A549 treated with Hydrocortisone at 1 μM for 4 hours (cell line): ENCODE results near the gene KRT6B. TPM values are rescaled to one million over a fixed set of nuclear protein-coding genes. Genes with fewer than 3 reads are reported as not detected.

Experiments used
- total RNA-seq: library from RNA; stranded (reverse); fragments of 200-300 nt; extraction: Qiagen RNA extraction; gene quantifications from 5 replicates; pipeline ENCODE4 v1.2.3, GENCODE V29; 2022

The KRT6B gene
- total RNA-seq, result 0.05 to 0.09 TPM in 2 of 5 replicates, not detected in the others

GRCh38 chr12:52452101-52452500 is at the start of gene KRT6B:
Gene KRT6B, minus strand, starts transcription at chr12:52452146. Its CDS starts 68 bp downstream, at chr12:52452078.

GRCh38 chr12:52493172-52493571 is 41.2 kb upstream of the KRT6B start, which contains the start of gene KRT6A:
Gene KRT6A, minus strand, starts transcription at chr12:52493257. Its CDS starts 69 bp downstream, at chr12:52493188.

GRCh38 chr12:52473768-52474167 is 21.8 kb upstream of the KRT6B start, which contains the start of gene KRT6C:
Gene KRT6C, minus strand, starts transcription at chr12:52473805. Its CDS starts 68 bp downstream, at chr12:52473737.

GRCh38 chr12:52434081-52434733 is 17.7 kb downstream of the KRT6B start, which contains the start of gene KRT75:
Gene KRT75, minus strand, starts transcription at chr12:52434371. Its CDS starts 67 bp downstream, at chr12:52434304.

DNA sequence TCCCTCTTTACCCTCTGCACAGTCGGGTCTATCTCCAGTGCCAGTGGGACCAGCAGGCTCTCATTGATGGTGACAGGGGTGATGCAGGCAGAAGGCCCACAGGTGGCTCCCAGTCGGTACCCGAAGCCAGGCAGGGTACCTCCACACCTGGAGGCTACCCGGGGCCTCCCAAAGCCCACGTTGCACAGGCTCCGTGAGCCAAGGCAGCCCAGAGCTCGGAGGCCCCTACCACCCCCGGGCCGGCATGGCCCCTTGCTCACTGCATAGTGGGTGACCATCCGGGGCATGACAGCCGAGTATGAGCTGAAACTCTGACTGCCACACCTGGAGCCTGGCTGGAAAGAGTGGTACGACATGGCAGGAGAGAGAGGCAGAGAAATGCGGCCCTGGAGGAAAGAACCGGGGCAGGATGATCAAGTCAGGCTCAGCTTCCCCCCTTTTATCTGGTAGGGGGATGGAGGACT is 46.0 kb downstream of the KRT6B start, which contains the start of gene KRT82:
KRT82 (minus strand) TSS at position 414 of the 464 bp plus-strand sequence; CDS start at position 356, 58 bp downstream.

Other genes starting within 250 kb of the KRT6B start
- gene KRT7, start 218.9 kb downstream of the KRT6B start, total RNA-seq, result 5,165 to 6,050 TPM (median 5,522 TPM) in 5 replicates
- gene KRT86, start 177.5 kb downstream of the KRT6B start, total RNA-seq, result 27.6 to 49.8 TPM (median 46.4 TPM) in 5 replicates
- gene KRT81, start 160.6 kb downstream of the KRT6B start, total RNA-seq, result 3,045 to 4,083 TPM (median 3,944 TPM) in 5 replicates
- 2.1 to 7.9 TPM (median 6.3 TPM) in 5 replicates for gene KRT83, start 130.7 kb downstream of the KRT6B start, total RNA-seq
- 0.05 TPM in 1 of 5 replicates, not detected in the others for gene KRT85, start 84.7 kb downstream of the KRT6B start, total RNA-seq
- gene KRT84, start 66.5 kb downstream of the KRT6B start, total RNA-seq, result not detected in 5 replicates
- gene KRT82, start 45.8 kb downstream of the KRT6B start, total RNA-seq, result not detected in 5 replicates
- gene KRT75, start 17.8 kb downstream of the KRT6B start, total RNA-seq, result 0.07 to 0.18 TPM (median 0.09 TPM) in 5 replicates
- gene KRT6C, start 21.7 kb upstream of the KRT6B start, total RNA-seq, result 0.06 TPM in 1 of 5 replicates, not detected in the others
- gene KRT6A, start 41.1 kb upstream of the KRT6B start, total RNA-seq, result 10.3 to 13.4 TPM (median 11.2 TPM) in 5 replicates
- gene KRT5, start 68.2 kb upstream of the KRT6B start, total RNA-seq, result 0.39 to 0.69 TPM (median 0.53 TPM) in 5 replicates
- 0.05 TPM in 1 of 5 replicates, not detected in the others for gene KRT71, start 101.0 kb upstream of the KRT6B start, total RNA-seq
- not detected in 5 replicates for gene KRT74, start 121.7 kb upstream of the KRT6B start, total RNA-seq
- gene KRT72, start 149.3 kb upstream of the KRT6B start, total RNA-seq, result 0.07 TPM in 1 of 5 replicates, not detected in the others
- 0.06 TPM in 1 of 5 replicates, not detected in the others for gene KRT73, start 166.4 kb upstream of the KRT6B start, total RNA-seq
- gene KRT2, start 200.1 kb upstream of the KRT6B start, total RNA-seq, result not detected in 5 replicates
- not detected in 5 replicates for gene KRT1, start 228.3 kb upstream of the KRT6B start, total RNA-seq